GM18526 (cell line): ENCODE measurements around the gene KSR2.

Source experiments
- POLR2A ChIP-seq: IDR thresholded peaks from 3 replicates; pipeline ENCODE4 v1.6.1; 2011; ENCODE audit not compliant: insufficient read length; ENCODE audit errors: extremely low read depth

The KSR2 gene

GRCh38 chr12:117850048-117850447, 118.7 kb downstream of the KSR2 start:
- TF ChIP-seq POLR2A, result no peak

GRCh38 chr12:117847371-117847770, 121.4 kb downstream of the KSR2 start:
- TF ChIP-seq POLR2A, result no peak

- TF ChIP-seq POLR2A, result no peak
Observed at GRCh38 chr12:117845271-117845904, 123.4 kb downstream of the KSR2 start.

DNA sequence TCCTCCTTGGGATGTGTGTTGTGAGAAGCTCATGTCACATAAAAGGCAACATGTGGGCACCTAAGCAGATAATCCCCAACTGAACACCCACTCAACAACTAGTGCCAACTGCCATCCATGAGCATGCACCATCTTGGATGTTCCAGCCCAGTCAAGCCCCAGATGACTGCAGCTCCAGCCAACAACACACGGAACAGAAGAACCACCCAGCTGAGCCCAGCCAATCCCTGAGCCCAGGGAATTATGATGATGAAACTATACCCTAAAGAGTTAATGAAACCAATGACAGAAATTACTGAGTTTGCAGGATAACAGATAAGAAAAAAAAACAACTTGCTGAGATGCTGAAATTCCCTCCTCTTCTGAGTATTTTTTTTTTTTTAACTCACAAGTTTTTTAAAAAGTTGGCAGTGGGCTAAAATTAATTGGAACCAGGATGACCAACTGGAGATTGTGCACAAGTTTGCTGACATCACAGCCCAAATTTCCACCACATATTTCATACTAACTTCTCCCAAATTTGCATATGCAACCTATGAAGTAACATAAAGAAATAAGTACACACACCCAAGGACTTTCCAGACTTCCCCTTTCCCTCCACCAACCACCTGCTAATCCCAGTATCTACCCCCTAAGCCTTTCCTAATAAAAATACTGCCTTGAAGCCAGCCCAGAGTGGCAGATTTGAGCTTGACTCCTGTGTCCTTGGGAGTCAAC, 124.5 kb downstream of the KSR2 start:
- no peak for TF ChIP-seq POLR2A

DNA sequence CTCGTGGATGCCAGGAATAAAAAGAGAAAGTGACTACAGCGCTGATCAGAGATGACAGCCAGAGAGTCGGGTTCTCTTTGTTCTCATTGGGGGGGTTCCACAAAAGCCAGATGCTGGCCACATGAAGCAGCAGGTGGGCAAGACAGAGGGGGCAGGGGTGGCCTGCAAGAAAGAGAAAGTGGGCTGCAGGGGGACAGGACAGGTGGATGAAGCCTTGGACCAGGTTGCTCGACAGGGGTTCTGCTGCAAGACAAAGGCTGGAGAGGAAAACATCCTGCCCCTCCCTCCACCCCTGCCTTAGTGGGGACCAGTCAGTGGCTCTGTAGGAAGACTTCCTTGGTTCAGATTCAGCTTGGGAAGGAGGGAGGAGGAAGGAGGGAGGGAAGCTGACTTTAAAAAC, 126.2 kb downstream of the KSR2 start:
- TF ChIP-seq POLR2A, result no peak

- TF ChIP-seq POLR2A, result no peak
Observed at GRCh38 chr12:117842220-117842619, 126.6 kb downstream of the KSR2 start.

DNA sequence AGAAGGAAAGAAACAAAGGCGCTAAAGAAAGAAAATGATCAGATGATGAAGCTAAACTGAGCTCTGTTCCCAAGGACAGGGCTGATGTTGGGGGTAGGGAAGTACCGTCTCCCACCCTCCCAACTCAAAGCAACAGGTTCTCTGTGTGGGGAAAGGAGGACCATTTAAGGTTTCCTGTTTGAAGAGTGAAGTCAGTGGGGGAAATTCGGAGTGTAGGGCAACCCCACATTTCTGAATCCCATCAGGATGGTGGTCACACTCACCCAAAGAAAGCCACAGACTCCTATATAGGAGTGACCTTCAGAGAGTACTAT, 131.1 kb downstream of the KSR2 start:
- TF ChIP-seq POLR2A, result no peak

- no peak for TF ChIP-seq POLR2A
Observed at GRCh38 chr12:117836999-117837736, 131.6 kb downstream of the KSR2 start.

- no peak for TF ChIP-seq POLR2A
Observed at GRCh38 chr12:117836476-117836875, 132.3 kb downstream of the KSR2 start.

DNA sequence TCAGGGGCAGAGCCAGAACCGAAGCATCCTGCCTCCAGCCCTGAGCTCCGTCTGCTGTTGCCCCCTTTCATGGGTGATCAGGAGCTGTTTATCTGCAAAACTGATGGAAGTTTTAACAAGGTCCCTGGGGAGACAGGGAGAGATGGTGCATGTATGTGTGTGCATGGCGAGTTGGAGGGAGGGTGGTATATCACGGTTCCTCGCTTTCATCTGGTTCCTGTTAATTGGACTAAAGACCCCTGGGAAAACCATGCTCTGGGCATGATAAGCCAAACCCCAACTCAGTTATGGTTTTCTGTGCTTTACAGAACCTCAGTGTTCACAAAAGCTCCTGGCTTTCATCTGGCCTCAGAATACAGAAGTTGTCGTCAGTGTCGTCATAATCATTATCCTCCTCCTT, 133.6 kb downstream of the KSR2 start:
- no peak for TF ChIP-seq POLR2A

- TF ChIP-seq POLR2A, result no peak
Observed at GRCh38 chr12:117832459-117833457, 136.0 kb downstream of the KSR2 start.

DNA sequence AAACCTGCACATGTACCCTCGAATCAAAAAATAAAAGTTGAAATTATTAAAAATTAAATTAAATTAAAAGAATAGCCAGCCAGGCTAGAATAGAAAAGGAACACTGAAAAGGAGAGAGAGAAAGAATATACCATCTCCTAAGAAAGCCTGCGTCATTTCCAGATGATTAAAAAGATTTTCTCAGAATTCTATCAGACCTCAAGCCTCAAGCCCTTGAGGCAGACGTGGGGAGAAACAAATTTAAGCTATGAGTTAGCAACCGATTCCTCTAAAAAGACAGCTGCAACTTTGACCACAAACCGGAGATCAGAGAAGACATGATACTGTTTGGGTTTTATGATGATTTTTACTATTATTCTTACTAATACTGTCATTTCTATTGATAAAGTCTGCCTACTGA, 138.3 kb downstream of the KSR2 start:
- no peak for TF ChIP-seq POLR2A

DNA sequence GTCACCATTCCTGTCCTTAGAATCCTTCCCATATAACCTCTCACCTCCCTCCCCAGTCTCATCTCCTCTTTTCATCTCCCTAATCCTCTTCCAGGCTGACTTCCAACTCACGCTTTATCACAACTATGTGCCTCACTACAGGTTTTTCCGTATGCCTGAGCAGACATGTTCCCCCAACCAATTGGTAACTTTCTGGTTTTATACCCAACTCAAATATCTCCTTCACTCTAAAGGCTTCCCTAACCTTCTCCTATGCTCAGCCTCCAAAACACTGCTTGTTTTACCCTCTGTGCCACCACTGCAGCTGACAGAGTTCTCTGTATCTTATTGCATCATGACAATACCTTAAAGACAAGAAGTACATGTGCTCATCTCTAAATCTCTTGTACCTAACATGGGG, 139.7 kb downstream of the KSR2 start:
- TF ChIP-seq POLR2A, result no peak

GRCh38 chr12:117827660-117828059, 141.1 kb downstream of the KSR2 start:
- TF ChIP-seq POLR2A, result no peak

- TF ChIP-seq POLR2A, result no peak
Observed at GRCh38 chr12:117825827-117826226, 143.0 kb downstream of the KSR2 start.
